Tongue (tissue), 3 donors: ENCODE results near the gene TSPYL2. TPM values are rescaled to one million over a fixed set of nuclear protein-coding genes. Genes with fewer than 3 reads are reported as not detected.

Experiments used
- DNase-seq: peaks from one replicate; pipeline ENCODE4 v3.0.0-alpha.2; 2015
- small RNA-seq: library from RNA; depleted of rRNA; stranded (forward); fragments of <200 nt; gene quantifications from one replicate; pipeline ENCODE3, GENCODE V24; 2014; ENCODE audit warnings: low replicate concordance
- total RNA-seq: library from RNA; depleted of rRNA; stranded (reverse); fragments of >200 nt; gene quantifications from one replicate; pipeline ENCODE4 v1.2.3, GENCODE V29; 2014

Gene TSPYL2
- total RNA-seq, 1 donor from 2014 or later, result 16.2 TPM

DNA sequence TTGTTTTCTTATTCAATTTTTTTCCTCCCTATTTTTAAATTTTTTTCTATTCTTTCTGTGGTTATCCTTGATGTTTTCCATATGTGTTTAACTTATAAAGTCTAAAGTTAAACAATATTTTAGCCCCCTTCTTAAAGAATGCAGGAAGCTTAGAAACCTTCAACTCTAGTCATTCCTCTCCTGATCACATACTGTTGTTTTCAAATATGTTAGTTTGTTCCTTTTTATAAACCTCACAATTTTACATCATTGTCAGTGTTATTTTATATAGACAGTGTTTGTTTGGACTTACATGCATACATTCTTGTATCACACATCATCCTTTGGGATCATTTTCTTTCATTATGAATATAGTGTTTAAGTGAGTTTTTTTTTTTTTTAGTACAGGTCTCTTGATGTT is 43.3 kb downstream of the TSPYL2 start:
- DNase-seq, result no peak

DNA sequence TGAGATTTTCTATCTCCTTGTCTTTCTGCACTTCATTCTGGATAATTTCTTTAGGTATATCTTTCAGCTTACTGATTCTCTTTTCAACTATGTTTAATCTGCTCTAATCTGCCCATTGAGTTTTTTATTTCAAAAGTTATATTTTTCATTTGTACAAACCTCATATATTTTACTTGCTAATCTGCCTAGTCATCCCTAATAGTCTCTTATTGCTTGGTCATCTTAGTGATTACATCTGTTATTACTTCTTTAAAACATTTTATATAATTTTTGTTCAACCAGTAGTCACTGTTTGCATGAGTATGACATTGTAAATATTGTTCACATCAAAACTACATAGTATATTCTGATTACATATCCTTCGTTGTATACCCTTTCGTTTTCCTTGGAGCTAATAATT is 44.2 kb downstream of the TSPYL2 start:
- no peak for DNase-seq

DNA sequence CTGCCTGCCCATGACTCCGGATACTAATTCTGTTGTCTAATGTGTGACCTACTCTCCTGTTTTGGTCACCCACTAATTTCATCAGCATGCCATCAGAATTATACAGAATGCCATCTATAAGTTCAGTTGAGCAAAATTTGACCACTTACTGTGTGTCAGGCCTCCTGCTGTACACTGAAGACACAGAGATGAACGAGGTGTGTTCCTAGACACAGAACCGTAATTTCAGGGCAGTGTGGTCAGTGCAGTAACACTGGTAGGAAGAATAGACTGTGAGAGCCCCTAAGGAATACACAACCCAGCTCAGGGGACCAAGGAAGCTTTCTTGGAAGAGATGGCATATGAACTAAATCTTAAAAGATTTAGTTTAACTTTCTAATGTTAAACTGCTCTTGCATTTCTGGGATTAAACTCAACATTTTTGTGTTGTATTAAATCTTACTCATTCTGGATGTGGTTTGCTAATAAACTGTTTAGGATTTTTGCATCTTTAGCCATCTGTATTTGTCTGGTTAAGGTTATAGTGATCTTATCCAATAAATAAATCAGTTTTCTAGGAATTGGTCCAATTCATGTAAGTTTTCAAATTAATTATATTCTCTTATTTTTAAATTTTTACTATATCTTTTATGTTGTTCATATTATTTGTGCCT is 46.1 kb downstream of the TSPYL2 start:
- no peak for DNase-seq

DNA sequence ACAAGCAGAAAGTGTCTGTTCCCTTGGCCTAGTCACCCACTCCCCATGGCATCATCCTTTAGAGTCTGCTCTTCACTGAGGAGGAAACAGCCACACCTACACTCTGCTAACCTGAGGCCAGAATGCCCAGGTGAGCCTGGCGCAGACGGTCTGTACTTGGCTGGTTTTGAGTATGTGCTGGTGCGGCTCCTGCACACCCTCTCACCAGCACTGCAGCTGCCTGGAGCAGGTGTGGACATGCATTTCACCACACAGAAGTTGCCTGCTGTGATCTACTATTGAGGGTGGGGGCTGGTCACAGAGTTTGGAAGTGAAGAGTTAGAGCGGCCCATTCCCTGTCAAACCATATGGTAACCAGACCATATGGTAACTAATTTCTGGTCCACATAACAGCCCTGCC is 51.2 kb downstream of the TSPYL2 start:
- no peak for DNase-seq

DNA sequence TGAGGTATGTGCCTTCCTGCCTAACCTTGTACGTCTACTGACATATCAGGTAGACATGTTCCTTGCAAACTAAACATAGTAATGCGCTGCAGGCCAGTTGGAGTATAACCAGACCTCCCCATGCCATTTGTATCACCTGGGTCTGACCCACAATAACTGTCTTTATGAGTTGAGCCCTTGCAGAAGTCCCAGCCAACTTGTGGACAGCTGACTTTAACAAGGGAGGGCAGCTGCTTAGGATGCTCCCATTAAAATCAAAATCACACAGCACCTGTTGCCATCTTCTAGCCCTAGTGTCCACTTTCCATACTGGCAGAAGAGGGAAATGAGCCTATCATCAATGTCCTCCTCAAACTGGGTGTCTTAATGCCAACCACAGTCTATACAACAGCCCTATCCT is 53.4 kb downstream of the TSPYL2 start:
- DNase-seq, result peak; percentile 40

Small RNA genes lying within 50 kb of the gene (small RNA-seq; reads per million reads assigned to genes)
- gene AL591212.2, result not detected

Other genes with a start within 250 kb of the TSPYL2 start
- not detected for gene XAGE3, start 214.3 kb upstream of the TSPYL2 start, total RNA-seq
- 19.4 TPM for gene FAM156B, start 185.0 kb upstream of the TSPYL2 start, total RNA-seq
- 20.6 TPM for gene FAM156A, start 123.8 kb upstream of the TSPYL2 start, total RNA-seq
- 3.1 TPM for gene GPR173, start 33.6 kb upstream of the TSPYL2 start, total RNA-seq
- 19.3 TPM for gene KANTR, start 11.8 kb downstream of the TSPYL2 start, total RNA-seq
- 143 TPM for gene KDM5C, start 142.8 kb downstream of the TSPYL2 start, total RNA-seq
- 14.9 TPM for gene IQSEC2, start 199.2 kb downstream of the TSPYL2 start, total RNA-seq